HG03432 (cell line): ENCODE data around the gene TNFRSF17.
"Not testable (repeated sequence)": the region's sequence is repeated elsewhere in the genome, so short reads cannot be mapped to it uniquely, and the experiment has no call there.

Experiments used
- ATAC-seq: cut with Tn5 transposase; IDR thresholded peaks from one replicate; pipeline ENCODE4 v1.9.1; 2021; ENCODE audit warnings: mild to moderate bottlenecking, moderate library complexity; ENCODE audit not compliant: unreplicated experiment

Gene TNFRSF17

GRCh38 chr16:11964761-11965551, at the start of gene TNFRSF17:
Gene TNFRSF17, plus strand, starts transcription at chr16:11965210. Its CDS starts 115 bp downstream, at chr16:11965325.
- ATAC-seq = peak; percentile 74

GRCh38 chr16:11915644-11916523, 49.1 kb upstream of the TNFRSF17 start, which contains the start of gene GSPT1:
Gene GSPT1, minus strand, starts transcription at chr16:11915956. Its CDS starts 236 bp downstream, at chr16:11915720.
- ATAC-seq = peak; percentile 87

DNA sequence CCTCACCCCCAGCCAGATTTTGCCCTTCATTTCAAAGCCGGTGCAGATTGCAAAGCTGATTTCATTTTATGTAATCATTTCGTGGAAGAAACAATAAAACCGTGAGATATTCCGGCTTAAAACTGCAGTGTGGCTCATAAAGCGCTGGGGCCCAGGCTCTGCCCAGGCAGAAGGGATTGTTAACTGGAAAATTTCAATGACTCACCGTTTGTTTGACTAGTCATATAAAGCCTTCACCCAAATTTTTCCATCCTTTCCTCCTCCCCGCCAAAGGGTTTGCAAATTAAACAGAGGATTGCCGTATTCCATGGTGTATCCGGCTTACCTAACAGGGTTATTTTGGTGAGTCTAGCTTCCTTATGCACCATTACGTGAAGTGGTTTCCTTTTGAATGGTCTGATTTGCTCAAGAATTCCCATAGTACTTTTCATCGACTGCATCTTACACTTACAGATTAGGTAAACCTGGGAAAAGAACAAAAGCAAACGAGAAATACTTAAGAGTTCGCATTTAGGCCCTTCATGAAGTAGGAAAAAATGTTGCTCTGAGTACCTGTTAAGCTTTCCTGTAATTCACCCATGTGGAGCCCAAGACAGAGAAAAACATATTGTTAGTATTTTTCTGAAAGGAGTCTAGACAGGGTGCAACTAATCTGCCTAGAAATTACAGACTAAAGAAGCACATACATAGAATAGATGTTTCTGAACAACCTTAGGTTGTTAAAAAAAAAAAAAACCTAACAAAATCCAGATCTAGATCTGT, 48.3 kb upstream of the TNFRSF17 start:
- ATAC-seq = no peak

DNA sequence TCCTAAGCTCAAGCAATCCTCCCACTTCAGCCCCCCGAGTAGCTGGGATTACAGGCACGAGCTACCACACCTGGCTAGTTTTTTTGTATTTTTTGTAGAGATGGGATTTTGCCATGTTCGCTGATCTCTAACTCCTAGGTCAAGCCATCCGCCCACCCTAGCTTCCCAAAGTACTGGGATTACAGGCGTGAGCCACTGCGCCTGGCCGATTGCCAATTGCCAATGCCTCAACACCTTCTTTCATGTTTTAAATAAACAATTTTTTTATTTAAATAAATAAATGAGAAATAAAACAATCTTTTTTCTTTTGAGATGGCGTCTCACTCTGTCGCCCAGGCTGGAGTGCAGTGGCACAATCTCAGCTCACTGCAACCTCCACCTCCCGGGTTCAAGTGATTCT, 41.0 kb upstream of the TNFRSF17 start:
- ATAC-seq = not testable (repeated sequence)

DNA sequence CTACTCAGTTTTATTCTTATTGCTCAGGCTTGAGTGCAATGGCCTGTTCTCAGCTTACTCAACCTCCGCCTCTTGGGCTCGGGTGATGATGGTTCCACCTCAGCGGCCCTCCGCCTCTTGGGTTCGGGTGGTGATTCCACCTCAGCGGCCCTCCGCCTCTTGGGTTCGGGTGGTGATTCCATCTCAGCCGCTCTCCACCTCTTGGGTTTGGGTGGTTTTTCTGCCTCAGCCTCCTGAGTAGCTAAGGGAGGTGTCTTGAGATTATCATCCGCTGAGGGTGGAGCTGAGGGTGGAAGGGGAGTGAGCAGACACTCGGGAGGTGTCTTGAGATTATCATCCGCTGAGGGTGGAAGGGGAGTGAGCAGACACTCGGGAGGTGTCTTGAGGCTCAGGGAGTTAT, 37.7 kb upstream of the TNFRSF17 start:
- ATAC-seq = not testable (repeated sequence)

GRCh38 chr16:11941945-11942344, 23.1 kb upstream of the TNFRSF17 start, which contains the start of gene NPIPB2:
Gene NPIPB2, minus strand, starts transcription at chr16:11942045. Its CDS starts 0 bp downstream, at chr16:11942045.
- not testable (repeated sequence) for ATAC-seq

GRCh38 chr16:11946433-11946832, 18.6 kb upstream of the TNFRSF17 start:
- no peak for ATAC-seq

- ATAC-seq = no peak
Measured at GRCh38 chr16:11948819-11949218, 16.2 kb upstream of the TNFRSF17 start.

DNA sequence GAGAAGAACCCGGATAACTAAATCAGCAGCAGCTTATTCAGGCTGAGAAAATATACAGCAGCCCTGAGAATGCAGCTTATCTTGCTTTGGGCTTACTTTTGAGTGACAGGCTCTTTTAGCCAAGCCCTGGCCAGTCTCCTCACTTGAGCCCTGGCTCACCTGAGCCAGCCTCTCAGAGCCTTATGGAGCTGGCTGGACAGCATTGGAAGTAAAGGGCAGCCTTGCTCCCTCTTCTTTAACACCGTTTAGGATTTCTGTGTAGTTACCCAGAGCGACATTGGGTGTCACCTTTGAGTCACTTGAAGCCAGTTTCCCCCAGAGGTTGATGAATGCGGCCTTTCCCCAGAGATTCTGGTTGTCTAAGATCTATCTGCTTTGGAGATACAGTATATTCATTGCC, 15.5 kb upstream of the TNFRSF17 start:
- peak; percentile 64 for ATAC-seq

DNA sequence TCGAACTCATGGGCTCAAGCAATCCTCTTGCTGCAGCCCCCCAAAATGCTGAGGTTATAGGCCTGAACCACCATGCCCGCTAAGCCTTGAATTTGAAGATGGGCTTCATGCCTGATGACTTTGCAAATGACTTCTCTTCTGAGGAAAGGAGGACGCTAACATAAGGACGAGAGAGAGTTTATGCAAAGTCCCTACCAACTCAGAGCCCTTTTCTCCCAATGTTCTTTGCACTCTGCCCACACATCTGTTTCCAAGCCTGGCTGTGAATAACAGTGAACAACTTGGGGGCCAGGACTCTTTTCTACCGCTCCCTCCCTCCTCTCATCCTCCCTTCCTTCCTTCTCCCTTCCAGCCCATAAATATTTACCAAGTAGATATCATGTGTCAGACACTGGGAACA, 14.6 kb upstream of the TNFRSF17 start:
- ATAC-seq = no peak

GRCh38 chr16:11953576-11953975, 11.4 kb upstream of the TNFRSF17 start:
- not testable (repeated sequence) for ATAC-seq

DNA sequence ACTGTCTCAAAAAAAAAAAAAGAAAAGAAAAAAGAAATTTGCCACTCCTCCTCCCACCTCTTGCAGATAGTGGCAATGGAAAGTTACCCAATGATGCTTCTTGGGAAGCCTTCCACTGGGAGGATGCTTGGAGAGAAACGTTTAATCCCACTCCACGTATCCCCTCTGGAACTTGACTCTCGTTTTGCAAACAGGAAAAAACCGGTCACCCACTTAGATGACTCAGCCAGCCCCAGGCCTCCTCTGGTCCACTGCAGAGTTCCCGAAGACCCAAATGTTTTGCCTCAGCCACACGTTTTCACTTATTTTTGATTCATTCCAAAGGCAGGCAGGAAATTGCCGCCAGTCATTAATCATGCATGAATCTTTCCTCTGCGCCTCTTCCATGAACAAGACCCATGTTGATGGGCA, 9.3 kb upstream of the TNFRSF17 start:
- ATAC-seq = no peak

DNA sequence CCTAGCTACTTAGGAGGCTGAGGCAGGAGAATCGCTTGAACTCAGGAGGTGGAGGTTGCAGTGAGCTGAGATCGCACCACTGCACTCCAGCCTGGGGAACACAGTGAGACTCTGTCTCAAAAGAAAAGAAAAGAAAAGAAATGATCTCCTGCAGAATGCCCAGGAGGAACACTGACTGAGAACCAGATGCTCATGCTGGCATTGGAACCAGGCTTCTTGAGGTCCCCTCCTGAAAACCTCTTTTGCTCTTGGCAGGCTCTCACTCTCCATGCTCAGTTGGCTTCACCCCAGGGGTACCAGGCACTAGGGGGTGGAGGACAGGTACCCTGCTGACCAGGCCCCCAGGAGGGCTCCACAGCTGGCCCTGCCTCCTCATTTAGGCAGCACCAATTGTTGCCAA, 8.5 kb upstream of the TNFRSF17 start:
- ATAC-seq = no peak

DNA sequence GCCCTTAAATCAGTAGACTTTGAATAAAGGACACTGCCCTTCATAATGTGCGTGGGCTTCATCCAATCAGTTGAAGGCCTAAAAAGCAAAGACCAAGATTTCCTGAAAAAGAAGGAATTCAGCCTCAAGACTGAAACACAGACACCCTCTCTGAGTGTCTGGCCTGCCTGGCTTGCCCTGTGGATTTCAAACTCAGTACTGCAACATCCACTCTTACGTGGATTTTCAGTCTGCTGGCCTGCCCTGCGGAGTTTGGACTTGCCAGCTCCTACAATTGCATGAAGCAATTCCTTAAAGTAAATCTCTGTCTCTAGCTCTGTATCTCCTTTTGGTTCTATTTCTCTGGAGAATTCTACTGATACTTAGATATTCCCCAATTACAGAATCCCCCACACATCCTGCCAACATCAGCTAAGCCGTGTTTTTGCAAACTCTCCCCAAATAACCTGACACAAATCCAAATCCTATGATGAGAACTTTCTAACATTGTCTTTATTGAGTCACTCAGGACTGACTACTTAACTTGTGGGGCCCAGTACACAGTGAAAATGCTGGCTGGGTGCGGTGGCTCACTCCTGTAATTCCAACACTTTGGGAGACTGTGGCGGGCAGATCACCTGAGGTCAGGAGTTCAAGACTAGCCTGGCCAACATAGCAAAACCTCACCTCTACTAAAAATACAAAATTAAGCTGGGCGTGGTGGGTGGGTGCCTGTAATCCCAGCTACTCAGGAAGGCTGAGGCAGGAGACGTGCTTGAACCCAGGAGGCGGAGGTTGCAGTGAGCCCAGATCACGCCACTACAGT, 7.2 kb upstream of the TNFRSF17 start:
- ATAC-seq = no peak

GRCh38 chr16:11962457-11962856, 2.6 kb upstream of the TNFRSF17 start:
- not testable (repeated sequence) for ATAC-seq

- not testable (repeated sequence) for ATAC-seq
Measured at GRCh38 chr16:11962978-11963377, 2.0 kb upstream of the TNFRSF17 start.

DNA sequence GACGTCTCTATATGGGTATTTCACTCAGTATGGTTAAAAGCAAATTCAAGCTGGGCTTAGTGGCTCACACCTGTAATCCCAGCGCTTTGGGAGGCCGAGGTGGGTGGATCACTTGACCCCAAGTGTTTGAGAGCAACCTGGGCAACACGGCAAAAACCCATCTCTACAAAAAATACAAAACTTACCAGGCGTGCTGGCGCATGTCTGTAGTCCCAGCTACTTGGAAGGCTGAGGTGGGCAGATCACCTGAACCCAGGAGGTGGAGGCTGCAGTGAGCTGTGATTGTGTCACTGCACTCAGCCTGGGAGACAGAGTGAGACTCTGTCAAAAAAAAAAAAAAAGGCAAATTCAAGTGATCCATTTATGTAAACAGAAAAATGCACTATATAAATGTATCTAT, 1.3 kb upstream of the TNFRSF17 start:
- no peak for ATAC-seq

- ATAC-seq = peak; percentile 37
Measured at GRCh38 chr16:11966173-11966572, 1.2 kb downstream of the TNFRSF17 start.

- ATAC-seq = no peak
Measured at GRCh38 chr16:11967195-11967911, 2.3 kb downstream of the TNFRSF17 start.
